Peyer's patch (tissue), 4 donors: Measurements from ENCODE around the gene SPATA6. TPM values are rescaled to one million over a fixed set of nuclear protein-coding genes. Genes with fewer than 3 reads are reported as not detected.

ENCODE experiments used
- DNase-seq, 3 donors: peaks; one replicate each; pipeline ENCODE4 v3.0.0-alpha.2; 2017 to 2019
- H3K27ac ChIP-seq, 4 donors: fragments of 200-600 bp; sonication (generic); one replicate each; pipeline ENCODE4 v1.5.1; 2016 to 2019
- H3K27me3 ChIP-seq, 2 donors: fragments of 200-600 bp; sonication (generic); one replicate each; pipeline ENCODE4 v1.5.1; 2019
- H3K36me3 ChIP-seq, 3 donors: fragments of 200-600 bp; sonication (generic); one replicate each; pipeline ENCODE4 v1.5.1; 2016 to 2019
- H3K4me1 ChIP-seq, 4 donors: fragments of 200-600 bp; sonication (generic); one replicate each; pipeline ENCODE4 v1.5.1; 2016 to 2019
- H3K4me3 ChIP-seq, 4 donors: fragments of 200-600 bp; sonication (generic); 1 replicate in 3 of 4; 2 replicates in 1 of 4; pipeline ENCODE4 v1.5.1; 2016 to 2019; ENCODE audit warnings: mild to moderate bottlenecking in 1 of 4
- H3K9me3 ChIP-seq, 4 donors: fragments of 200-600 bp; sonication (generic); one replicate each; pipeline ENCODE4 v1.5.1; 2016 to 2019; ENCODE audit warnings: mild to moderate bottlenecking in 1 of 4
- CTCF ChIP-seq, 6 experiments: fragments of 450-650 bp in 4 of 6; fragments of 200-600 bp in 2 of 6; sonication (generic) in 1 of 6; IDR thresholded peaks; one replicate each; pipeline ENCODE4 v1.5.1; 2017 to 2019; ENCODE audit warnings: antibody characterized with exemption in 6 of 6, mild to moderate bottlenecking in 3 of 6, moderate library complexity in 1 of 6
- POLR2A ChIP-seq, 2 donors: fragments of 450-650 bp; IDR thresholded peaks; one replicate each; pipeline ENCODE4 v1.5.1; 2017; ENCODE audit warnings: antibody characterized with exemption in 2 of 2, mild to moderate bottlenecking in 2 of 2, moderate library complexity in 2 of 2
- total RNA-seq, 4 donors: library from RNA; depleted of rRNA; stranded (reverse); fragments of >200 nt; gene quantifications; one replicate each; pipeline ENCODE4 v1.1.0, GENCODE V29; 2016

Gene SPATA6
- total RNA-seq, 4 donors from 2014 or later: 7.7 to 34.7 (median 8.4) TPM

GRCh38 chr1:48266576-48266975 lies 205.4 kb downstream of the SPATA6 start:
- Histone ChIP-seq H3K4me3 (no peak overlapping the region), H3K36me3 (no peaks in the 10 kb centered on the region), H3K9me3 (no peaks in the 10 kb centered on the region), H3K27ac (no peak overlapping the region), H3K27me3 (no peaks in the 10 kb centered on the region), H3K4me1 (no peaks in the 10 kb centered on the region)
- DNase-seq: no peak
- TF ChIP-seq CTCF (IDR thresholded peaks at IDR 0.05) (no peak), POLR2A (IDR thresholded peaks at IDR 0.05) (no peak)

- Histone ChIP-seq H3K27me3 (no peaks in the 10 kb centered on the region), H3K27ac (no peak overlapping the region), H3K4me1 (no peaks in the 10 kb centered on the region), H3K36me3 (no peaks in the 10 kb centered on the region), H3K4me3 (no peak overlapping the region), H3K9me3 (no peaks in the 10 kb centered on the region)
- no peak for TF ChIP-seq POLR2A (IDR thresholded peaks at IDR 0.05)
- TF ChIP-seq CTCF (IDR thresholded peaks at IDR 0.05): no peak
- no peak for DNase-seq
Observed at GRCh38 chr1:48263041-48263440, 209.0 kb downstream of the SPATA6 start.

- Histone ChIP-seq H3K4me3 (no peak overlapping the region), H3K36me3 (no peaks in the 10 kb centered on the region), H3K27me3 (no peaks in the 10 kb centered on the region), H3K27ac (no peak overlapping the region), H3K4me1 (no peaks in the 10 kb centered on the region), H3K9me3 (no peaks in the 10 kb centered on the region)
- DNase-seq: no peak
- no peak for TF ChIP-seq CTCF (IDR thresholded peaks at IDR 0.05)
- no peak for TF ChIP-seq POLR2A (IDR thresholded peaks at IDR 0.05)
Observed at GRCh38 chr1:48261881-48262400, 210.1 kb downstream of the SPATA6 start.

- Histone ChIP-seq H3K27me3 (no peaks in the 10 kb centered on the region), H3K36me3 (no peaks in the 10 kb centered on the region), H3K9me3 (no peaks in the 10 kb centered on the region), H3K27ac (no peak overlapping the region), H3K4me1 (no peaks in the 10 kb centered on the region), H3K4me3 (no peak overlapping the region)
- DNase-seq: no peak
- TF ChIP-seq CTCF (IDR thresholded peaks at IDR 0.05) (no peak), POLR2A (IDR thresholded peaks at IDR 0.05) (no peak)
Observed at GRCh38 chr1:48258106-48258505, 213.9 kb downstream of the SPATA6 start.

- TF ChIP-seq POLR2A (IDR thresholded peaks at IDR 0.05) (no peak), CTCF (IDR thresholded peaks at IDR 0.05) (no peak)
- no peak for DNase-seq
- H3K4me3 ChIP-seq: no peak overlapping the region
- no peak overlapping the region for H3K27ac ChIP-seq
- H3K9me3 ChIP-seq: no peaks in the 10 kb centered on the region
- no peaks in the 10 kb centered on the region for H3K27me3 ChIP-seq
- H3K4me1 ChIP-seq: peaks cover 0 to 21% (median 2%) of the 10 kb centered on the region in 4 donors
- no peaks in the 10 kb centered on the region for H3K36me3 ChIP-seq
Observed at GRCh38 chr1:48254254-48254653, 217.8 kb downstream of the SPATA6 start.

GRCh38 chr1:48251821-48252220 lies 220.2 kb downstream of the SPATA6 start:
- Histone ChIP-seq H3K4me1 (peaks cover 0 to 34% (median 2%) of the 10 kb centered on the region in 4 donors), H3K27me3 (no peaks in the 10 kb centered on the region), H3K9me3 (no peaks in the 10 kb centered on the region), H3K4me3 (no peak overlapping the region), H3K36me3 (no peaks in the 10 kb centered on the region), H3K27ac (peak overlapping the region in 1 of 4 donors; percentile 79)
- TF ChIP-seq POLR2A (IDR thresholded peaks at IDR 0.05) (no peak), CTCF (IDR thresholded peaks at IDR 0.05) (no peak)
- no peak for DNase-seq
